BLaER1 treated with 17β-estradiol and CSF1 and Interleukin-3, amounts not matched to agents 10 nM and 100 nM (cell line): ENCODE results near the gene DAGLB.
"Not testable (repeated sequence)": the region's sequence is repeated elsewhere in the genome, so short reads cannot be mapped to it uniquely, and the experiment has no call there.

ENCODE experiments used
- H3K27ac ChIP-seq, 11 experiments: shearing (Covaris generic); formaldehyde crosslinking; 2 replicates each; pipeline ENCODE4 v1.8.1; 2022
- H3K27me3 ChIP-seq, 11 experiments: shearing (Covaris generic); formaldehyde crosslinking; 2 replicates each; pipeline ENCODE4 v1.8.1; 2022
- H3K36me3 ChIP-seq, 11 experiments: shearing (Covaris generic); formaldehyde crosslinking; 2 replicates each; pipeline ENCODE4 v1.8.1; 2022
- H3K4me1 ChIP-seq, 10 experiments: shearing (Covaris generic); formaldehyde crosslinking; 2 replicates each; pipeline ENCODE4 v1.8.1; 2022
- H3K4me2 ChIP-seq, 11 experiments: shearing (Covaris generic); formaldehyde crosslinking; 2 replicates each; pipeline ENCODE4 v1.8.1; 2022
- H3K4me3 ChIP-seq, 10 experiments: shearing (Covaris generic); formaldehyde crosslinking; 2 replicates each; pipeline ENCODE4 v1.8.1; 2022
- H3K9ac ChIP-seq, 11 experiments: shearing (Covaris generic); formaldehyde crosslinking; 2 replicates each; pipeline ENCODE4 v1.8.1; 2022
- H3K9me3 ChIP-seq, 11 experiments: shearing (Covaris generic); formaldehyde crosslinking; replicated peaks in 1 of 11; 2 replicates each; pipeline ENCODE4 v1.8.1; 2022
- H4K20me1 ChIP-seq, 11 experiments: shearing (Covaris generic); formaldehyde crosslinking; 2 replicates each; pipeline ENCODE4 v1.8.1; 2022
- Cebpa-rat ChIP-seq, 11 experiments: shearing (Covaris generic); IDR thresholded peaks; 2 replicates each; pipeline ENCODE4 v1.8.1; 2022

DAGLB gene

DNA sequence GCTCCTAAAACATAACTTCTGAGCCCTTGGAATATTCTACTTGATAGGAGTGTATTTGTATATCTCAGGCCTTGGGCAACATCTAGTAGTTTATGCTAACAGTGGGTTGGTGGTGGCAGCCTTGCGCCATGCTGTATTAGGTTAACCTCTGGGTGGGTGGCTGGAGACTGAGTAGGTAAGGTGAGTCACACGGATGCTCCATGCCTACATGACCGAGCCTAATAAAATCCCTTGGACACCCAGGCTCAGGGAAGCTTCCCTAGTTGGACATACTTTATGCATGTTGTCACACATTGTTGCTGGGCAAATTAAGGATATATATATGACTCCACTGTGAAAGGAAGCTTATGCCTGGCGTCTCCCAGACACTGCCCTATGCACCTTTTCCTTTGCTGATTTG, 6.0 kb upstream of the DAGLB start:
- Histone ChIP-seq H3K36me3 (no peaks in the 10 kb centered on the region), H3K4me1 (peaks cover 6 to 16% (median 9%) of the 10 kb centered on the region in 10 experiments; a peak in 19 of 20 replicates), H3K4me2 (no peak overlapping the region), H3K4me3 (no peak overlapping the region), H3K27me3 (no peaks in the 10 kb centered on the region), H3K27ac (no peak overlapping the region), H4K20me1 (no peaks in the 10 kb centered on the region), H3K9me3 (no peaks in the 10 kb centered on the region), H3K9ac (no peak overlapping the region)
- no peak for TF ChIP-seq Cebpa-rat (IDR thresholded peaks at IDR 0.05)

DNA sequence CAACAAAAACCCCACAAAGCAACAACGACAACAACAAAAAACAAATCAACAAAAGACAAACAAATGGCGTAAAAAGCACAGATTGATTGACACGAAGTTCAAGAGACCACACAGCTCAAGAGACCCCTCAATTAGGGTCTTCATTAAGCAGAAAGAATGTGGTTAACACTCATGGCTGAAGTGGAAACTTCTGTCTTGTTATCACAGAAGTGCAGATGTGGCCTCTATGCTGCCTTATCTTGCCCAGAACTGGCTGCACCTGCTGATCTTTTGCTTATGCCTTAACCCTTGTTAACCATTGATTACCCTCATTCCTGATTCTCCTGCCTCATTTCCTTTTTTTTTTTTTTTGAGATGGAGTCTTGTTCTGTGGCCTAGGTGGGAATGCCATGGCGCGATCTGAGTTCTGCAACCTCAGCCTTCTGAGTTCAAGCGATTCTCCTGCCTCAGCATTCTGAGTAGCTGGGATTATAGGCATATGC, 3.5 kb upstream of the DAGLB start:
- no peak overlapping the region for H3K4me3 ChIP-seq
- H3K9ac ChIP-seq = no peak overlapping the region
- H3K27me3 ChIP-seq = no peaks in the 10 kb centered on the region
- H3K4me2 ChIP-seq = no peak overlapping the region
- peaks cover 12 to 28% (median 20%) of the 10 kb centered on the region in 10 experiments for H3K4me1 ChIP-seq
- no peak for TF ChIP-seq Cebpa-rat (IDR thresholded peaks at IDR 0.05)
- H3K36me3 ChIP-seq = peaks cover 0 to 6% (median under 1%) of the 10 kb centered on the region in 11 experiments; a peak in 10 of 22 replicates
- H3K27ac ChIP-seq = no peak overlapping the region
- H3K9me3 ChIP-seq = no peaks in the 10 kb centered on the region
- peaks cover 7 to 14% (median 8%) of the 10 kb centered on the region in 11 experiments; a peak in 18 of 22 replicates for H4K20me1 ChIP-seq

GRCh38 chr7:6450591-6450990, 2.8 kb upstream of the DAGLB start:
- peaks cover 19 to 29% (median 24%) of the 10 kb centered on the region in 10 experiments for H3K4me1 ChIP-seq
- H3K27me3 ChIP-seq, H3K9me3 ChIP-seq, H3K4me2 ChIP-seq, H3K27ac ChIP-seq, H3K9ac ChIP-seq, H3K4me3 ChIP-seq: not testable (repeated sequence)
- peaks cover 12 to 21% (median 15%) of the 10 kb centered on the region in 11 experiments; a peak in 19 of 22 replicates for H4K20me1 ChIP-seq
- peaks cover 5 to 12% (median 7%) of the 10 kb centered on the region in 11 experiments for H3K36me3 ChIP-seq

- not testable (repeated sequence) for H3K27me3 ChIP-seq, H3K9ac ChIP-seq, H3K4me2 ChIP-seq, H3K27ac ChIP-seq, H3K4me3 ChIP-seq, H3K9me3 ChIP-seq
- Histone ChIP-seq H3K36me3 (peaks cover 12 to 19% (median 14%) of the 10 kb centered on the region in 11 experiments), H3K4me1 (peaks cover 26 to 35% (median 30%) of the 10 kb centered on the region in 10 experiments), H4K20me1 (peaks cover 18 to 28% (median 22%) of the 10 kb centered on the region in 11 experiments; a peak in 19 of 22 replicates)
Observed at GRCh38 chr7:6449884-6450283, 2.1 kb upstream of the DAGLB start.

DNA sequence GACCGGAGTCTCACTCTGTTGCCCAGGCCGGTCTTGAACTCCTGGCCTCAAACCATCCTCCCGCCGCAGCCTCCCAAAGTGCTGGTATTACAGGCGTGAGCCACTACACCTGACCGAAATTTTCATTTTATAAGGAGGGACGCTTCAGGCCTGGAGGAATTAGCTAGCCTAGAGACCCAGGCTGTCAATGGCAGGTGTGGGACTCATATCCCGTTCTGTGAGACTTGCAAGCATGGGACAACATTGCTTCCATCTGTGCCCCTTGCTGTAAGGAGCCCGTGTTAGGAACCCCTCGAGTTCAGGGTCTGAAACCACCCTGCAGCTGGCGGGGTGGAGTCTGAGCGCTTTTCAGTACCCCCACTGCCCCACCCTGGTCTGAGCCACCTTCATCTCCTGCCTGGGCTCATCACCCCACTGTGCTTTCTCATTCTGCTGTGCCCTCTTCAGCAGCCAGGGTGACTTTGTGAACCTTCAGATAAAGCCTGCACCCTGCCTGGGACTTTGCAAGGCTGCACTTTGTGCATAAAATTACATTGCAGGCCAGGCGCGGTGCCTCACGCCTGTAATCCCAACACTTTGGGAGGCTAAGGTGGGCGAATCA, 1.3 kb upstream of the DAGLB start:
- H3K4me3 ChIP-seq = peak overlapping the region in 9 of 10 experiments; percentile 83 to 100 (median 96); a peak in 7 of 20 replicates
- peaks cover 20 to 28% (median 22%) of the 10 kb centered on the region in 11 experiments for H3K36me3 ChIP-seq
- TF ChIP-seq Cebpa-rat (IDR thresholded peaks at IDR 0.05) = no peak
- no peaks in the 10 kb centered on the region for H3K27me3 ChIP-seq
- H3K27ac ChIP-seq = peak overlapping the region in 9 of 11 experiments; percentile 3 to 98 (median 95); a peak in 14 of 22 replicates
- peak overlapping the region; percentile 79 to 95 (median 86) for H3K4me2 ChIP-seq
- peaks cover 34 to 44% (median 38%) of the 10 kb centered on the region in 10 experiments for H3K4me1 ChIP-seq
- peak overlapping the region in 10 of 11 experiments; percentile 90 to 99 (median 96); a peak in 11 of 22 replicates for H3K9ac ChIP-seq
- peaks cover 0 to 8% (median 4%) of the 10 kb centered on the region in 11 experiments; a peak in 9 of 22 replicates for H3K9me3 ChIP-seq
- peaks cover 18 to 35% (median 30%) of the 10 kb centered on the region in 11 experiments; a peak in 19 of 22 replicates for H4K20me1 ChIP-seq

DNA sequence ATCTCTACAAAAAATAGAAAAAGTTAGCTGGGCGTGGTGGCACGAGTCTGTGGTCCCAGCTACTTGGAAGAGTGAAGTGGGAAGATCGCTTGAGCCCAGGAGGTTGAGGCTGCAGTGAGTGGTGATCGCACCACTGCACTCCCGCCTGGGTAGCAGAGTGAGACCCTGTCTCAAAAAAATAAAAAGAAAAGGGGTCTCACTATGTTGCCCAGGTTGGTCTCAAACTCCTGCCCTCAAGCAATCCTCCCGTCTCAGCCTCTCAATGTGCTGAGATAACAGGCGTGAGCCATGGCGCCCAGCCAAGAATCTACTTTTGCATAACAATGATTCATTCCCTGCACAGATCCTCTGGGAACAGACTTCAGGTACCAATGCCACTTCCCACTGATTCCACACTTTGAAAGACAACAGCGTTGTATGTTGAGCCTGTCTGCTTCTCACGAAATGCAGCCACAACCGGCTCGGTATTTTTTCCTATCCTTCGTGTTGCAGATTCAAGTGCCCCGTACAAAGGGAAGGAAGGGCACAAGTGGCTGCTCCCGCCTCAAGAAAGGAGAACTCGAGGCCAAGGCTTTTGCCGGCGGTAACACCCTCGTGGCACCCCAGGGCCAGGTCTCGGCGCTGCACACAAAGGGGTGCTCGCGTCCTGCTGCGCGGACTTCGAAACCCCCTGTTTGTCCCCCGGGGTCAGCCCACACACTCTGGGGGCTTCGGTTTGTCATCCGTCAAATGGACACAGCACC, 745 bp downstream of the DAGLB start:
- H3K9me3 ChIP-seq = peaks cover 0 to 28% (median 19%) of the 10 kb centered on the region in 11 experiments; a peak in 13 of 22 replicates
- H3K4me2 ChIP-seq = peak overlapping the region; percentile 76 to 99 (median 93)
- peaks cover 18 to 49% (median 37%) of the 10 kb centered on the region in 11 experiments; a peak in 19 of 22 replicates for H4K20me1 ChIP-seq
- H3K27me3 ChIP-seq = no peaks in the 10 kb centered on the region
- peaks cover 40 to 48% (median 43%) of the 10 kb centered on the region in 11 experiments for H3K36me3 ChIP-seq
- H3K4me1 ChIP-seq = peaks cover 53 to 61% (median 58%) of the 10 kb centered on the region in 10 experiments
- H3K9ac ChIP-seq = peak overlapping the region; percentile 90 to 99 (median 96)
- peak overlapping the region; percentile 78 to 98 (median 95) for H3K27ac ChIP-seq
- TF ChIP-seq Cebpa-rat (IDR thresholded peaks at IDR 0.05) = no peak
- H3K4me3 ChIP-seq = peak overlapping the region; percentile 83 to 100 (median 96)

- H3K4me1 ChIP-seq = peaks cover 73 to 84% (median 82%) of the 10 kb centered on the region in 10 experiments
- H3K4me3 ChIP-seq = peak overlapping the region in 7 of 10 experiments; percentile 83 to 100 (median 91); a peak in 14 of 20 replicates
- H3K9me3 ChIP-seq = peaks cover 0 to 40% (median 27%) of the 10 kb centered on the region in 11 experiments; a peak in 15 of 22 replicates
- peak overlapping the region in 9 of 11 experiments; percentile 6 to 96 (median 93); a peak in 14 of 22 replicates for H3K27ac ChIP-seq
- H4K20me1 ChIP-seq = peaks cover 18 to 61% (median 37%) of the 10 kb centered on the region in 11 experiments; a peak in 19 of 22 replicates
- peaks cover 47 to 71% (median 64%) of the 10 kb centered on the region in 11 experiments for H3K36me3 ChIP-seq
- peak overlapping the region; percentile 76 to 99 (median 93) for H3K4me2 ChIP-seq
- TF ChIP-seq Cebpa-rat (IDR thresholded peaks at IDR 0.05) = no peak
- peak overlapping the region in 8 of 11 experiments; percentile 7 to 99 (median 95); a peak in 12 of 22 replicates for H3K9ac ChIP-seq
- no peaks in the 10 kb centered on the region for H3K27me3 ChIP-seq
Observed at GRCh38 chr7:6444516-6445269, 3.1 kb downstream of the DAGLB start.

GRCh38 chr7:6443372-6443941, 4.3 kb downstream of the DAGLB start:
- TF ChIP-seq Cebpa-rat (IDR thresholded peaks at IDR 0.05) = peak in 1 of 11 experiments; percentile 24; a peak in 1 of 22 replicates
- H3K27ac ChIP-seq = peak overlapping the region in 9 of 11 experiments; percentile 12 to 96 (median 93); a peak in 15 of 22 replicates
- H3K4me1 ChIP-seq = peaks cover 77 to 87% (median 85%) of the 10 kb centered on the region in 10 experiments
- H3K27me3 ChIP-seq = no peaks in the 10 kb centered on the region
- peaks cover 0 to 40% (median 27%) of the 10 kb centered on the region in 11 experiments; a peak in 15 of 22 replicates for H3K9me3 ChIP-seq
- H3K4me2 ChIP-seq = peak overlapping the region; percentile 76 to 99 (median 93); a peak in 19 of 22 replicates
- H3K9ac ChIP-seq = no peak overlapping the region; a peak in 1 of 22 replicates
- H3K36me3 ChIP-seq = peaks cover 47 to 83% (median 65%) of the 10 kb centered on the region in 11 experiments
- peaks cover 18 to 61% (median 37%) of the 10 kb centered on the region in 11 experiments; a peak in 19 of 22 replicates for H4K20me1 ChIP-seq
- H3K4me3 ChIP-seq = peak overlapping the region in 7 of 10 experiments; percentile 31 to 100 (median 87); a peak in 12 of 20 replicates
